Small intestine (tissue), 7 donors: ENCODE measurements around the gene CCN5. TPM values are rescaled to one million over a fixed set of nuclear protein-coding genes. Genes with fewer than 3 reads are reported as not detected.

Source experiments
- DNase-seq, 2 donors: peaks; one replicate each; pipeline versions ENCODE4 v3.0.0 to v3.0.0-alpha.2; 2013
- FAIRE-seq: peaks from 2 replicates; lab custom pipeline; 2012; peaks lifted over from hg19 to GRCh38; lab: Jason Lieb, UNC
- H3K27ac ChIP-seq, 3 donors: one replicate each; pipeline ENCODE4 v1.5.1; 2013; ENCODE audit warnings: low read length in 2 of 3, mild to moderate bottlenecking in 2 of 3, control low read depth in 1 of 3, inconsistent platforms in 1 of 3, low read depth in 1 of 3, moderate library complexity in 1 of 3
- H3K27me3 ChIP-seq, 3 donors: one replicate each; pipeline ENCODE4 v1.6.1; 2013; ENCODE audit warnings: low read length in 3 of 3, inconsistent platforms in 1 of 3; ENCODE audit not compliant: control insufficient read depth in 3 of 3, insufficient read depth in 3 of 3
- H3K36me3 ChIP-seq, 3 donors: one replicate each; pipeline ENCODE4 v1.6.1; 2013; ENCODE audit warnings: low read length in 3 of 3, inconsistent platforms in 1 of 3, low read depth in 1 of 3, mild to moderate bottlenecking in 1 of 3, moderate library complexity in 1 of 3; ENCODE audit not compliant: control insufficient read depth in 3 of 3, insufficient read depth in 2 of 3
- H3K4me1 ChIP-seq, 3 donors: one replicate each; pipeline ENCODE4 v1.6.1; 2013; ENCODE audit warnings: low read length in 2 of 3, inconsistent platforms in 1 of 3, low read depth in 1 of 3, mild to moderate bottlenecking in 1 of 3, moderate library complexity in 1 of 3; ENCODE audit not compliant: control insufficient read depth in 3 of 3, insufficient read depth in 2 of 3
- H3K4me3 ChIP-seq, 3 donors: one replicate each; pipeline ENCODE4 v1.5.1; 2013; ENCODE audit warnings: low read length in 3 of 3, control low read depth in 1 of 3, inconsistent platforms in 1 of 3, low read depth in 1 of 3, mild to moderate bottlenecking in 1 of 3, moderate library complexity in 1 of 3
- H3K9me3 ChIP-seq, 2 donors: one replicate each; pipeline ENCODE4 v1.6.1; 2013; ENCODE audit warnings: low read depth in 1 of 2, low read length in 1 of 2; ENCODE audit not compliant: control insufficient read depth in 2 of 2, insufficient read depth in 1 of 2
- WGBS, 3 donors: extraction: QIAGEN DNeasy Blood & Tissue Kit; methylation state at CpG; one replicate each; pipeline ENCODE4 v1.1.7; 2013; 5-methylcytosine and 5-hydroxymethylcytosine counted together
- polyA plus RNA-seq, 4 donors: library from polyadenylated mRNA; stranded (reverse) in 3 of 4; unstranded in 1 of 4; fragments of 200-250 nt in 3 of 4; fragments of 120-200 nt in 1 of 4; gene quantifications; one replicate each; pipeline versions ENCODE4 v1.2.1 to v1.2.3, GENCODE V29; 2013
- donor health status: healthy with polysubstance abuse.
- donor health status: control.
- donor health status: control.
- donor health status: Bipolar disorder and iron deficiency.
- donor health status: healthy.

The CCN5 gene
- polyA plus RNA-seq, 4 donors: 0.07 to 2.2 (median 1.9) TPM; not detected in 1

- H3K4me3 ChIP-seq: no peak overlapping the region
- no peaks in the 10 kb centered on the region for H3K9me3 ChIP-seq
- H3K36me3 ChIP-seq: peaks cover 0 to 12% (median 0%) of the 10 kb centered on the region in 3 donors
- no peak overlapping the region for H3K27ac ChIP-seq
- no peaks in the 10 kb centered on the region for H3K4me1 ChIP-seq
- DNase-seq (no peak), FAIRE-seq (no peak)
- WGBS, 3 donors: 29 to 48% (median 31%) methylated on average over 5 of the region's 5 CpGs
- peaks cover 0 to 17% (median 0%) of the 10 kb centered on the region in 3 donors for H3K27me3 ChIP-seq
These were observed 53.8 kb downstream of the CCN5 start for GRCh38 chr20:44768854-44769480.

DNA sequence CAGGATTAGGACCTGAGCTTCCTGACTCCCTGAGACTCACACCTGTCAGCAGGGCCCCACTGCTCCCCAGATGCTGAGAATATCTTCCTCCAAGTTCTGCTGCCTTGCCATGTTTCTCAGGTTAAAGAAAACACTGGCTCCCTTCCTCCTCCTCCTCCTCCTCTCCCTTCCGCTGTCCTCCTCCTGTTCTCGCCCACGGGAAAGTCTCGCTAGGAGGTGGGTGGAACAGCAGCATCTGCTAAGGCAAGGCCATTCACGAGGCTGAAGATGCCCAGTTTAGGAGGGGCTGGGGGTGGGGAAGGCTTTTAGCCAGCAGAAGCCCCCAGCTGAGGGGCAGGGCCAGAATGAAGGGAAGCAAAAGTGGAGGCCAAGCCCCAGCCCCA is 54.3 kb downstream of the CCN5 start:
- Histone ChIP-seq H3K4me1 (no peaks in the 10 kb centered on the region), H3K4me3 (no peak overlapping the region), H3K36me3 (peaks cover 0 to 12% (median 0%) of the 10 kb centered on the region in 3 donors), H3K9me3 (no peaks in the 10 kb centered on the region), H3K27me3 (peaks cover 0 to 19% (median 0%) of the 10 kb centered on the region in 3 donors), H3K27ac (no peak overlapping the region)
- WGBS, 3 donors: 56 to 62% (median 58%) methylated on average over 5 of the region's 5 CpGs
- DNase-seq (no peak), FAIRE-seq (no peak)

GRCh38 chr20:44770484-44771171 is 55.5 kb downstream of the CCN5 start:
- WGBS, 3 donors: 61 to 72% (median 64%) methylated on average over 11 of the region's 11 CpGs

GRCh38 chr20:44771172-44771535 is 56.0 kb downstream of the CCN5 start:
- Histone ChIP-seq H3K36me3 (peaks cover 0 to 12% (median 0%) of the 10 kb centered on the region in 3 donors), H3K9me3 (no peaks in the 10 kb centered on the region), H3K4me3 (no peak overlapping the region), H3K27me3 (peaks cover 0 to 19% (median 0%) of the 10 kb centered on the region in 3 donors), H3K27ac (no peak overlapping the region), H3K4me1 (no peaks in the 10 kb centered on the region)
- FAIRE-seq (no peak), DNase-seq (no peak)
- WGBS, 3 donors: 88% methylated on average over 8 of the region's 8 CpGs

More at GRCh38 chr20:44770484-44771171, 55.5 kb downstream of the CCN5 start:
- Histone ChIP-seq H3K4me1 (no peaks in the 10 kb centered on the region), H3K27ac (no peak overlapping the region), H3K9me3 (no peaks in the 10 kb centered on the region), H3K27me3 (peaks cover 0 to 19% (median 0%) of the 10 kb centered on the region in 3 donors), H3K4me3 (no peak overlapping the region), H3K36me3 (peaks cover 0 to 12% (median 0%) of the 10 kb centered on the region in 3 donors)
- FAIRE-seq (no peak), DNase-seq (no peak)

DNA sequence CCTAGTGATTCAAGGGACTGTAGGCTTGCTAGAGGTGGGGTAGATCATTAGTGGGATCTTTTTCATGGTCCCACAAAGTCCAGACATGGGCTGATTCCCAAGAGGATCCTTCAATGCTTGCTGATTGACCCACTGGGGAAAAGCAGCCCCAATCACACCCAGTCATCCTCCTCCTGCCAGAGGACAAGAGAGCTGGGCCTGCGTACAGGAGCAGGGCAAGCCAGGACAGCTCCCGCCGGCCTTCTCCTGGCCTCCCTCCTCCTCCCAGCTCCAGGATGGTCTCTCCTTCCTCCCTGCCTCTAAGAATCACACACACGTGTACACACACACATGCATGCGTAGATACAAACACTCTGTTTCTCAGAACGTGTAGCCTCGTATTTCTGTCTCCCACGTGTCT is 57.5 kb downstream of the CCN5 start:
- no peak overlapping the region for H3K27ac ChIP-seq
- H3K4me1 ChIP-seq: no peaks in the 10 kb centered on the region
- 63 to 74% (median 67%) methylated on average over 8 of the region's 8 CpGs for WGBS, 3 donors
- peaks cover 0 to 10% (median 0%) of the 10 kb centered on the region in 3 donors for H3K36me3 ChIP-seq
- H3K9me3 ChIP-seq: no peaks in the 10 kb centered on the region
- no peak for DNase-seq
- no peak overlapping the region for H3K4me3 ChIP-seq
- no peak for FAIRE-seq
- peaks cover 0 to 19% (median 0%) of the 10 kb centered on the region in 3 donors for H3K27me3 ChIP-seq

DNA sequence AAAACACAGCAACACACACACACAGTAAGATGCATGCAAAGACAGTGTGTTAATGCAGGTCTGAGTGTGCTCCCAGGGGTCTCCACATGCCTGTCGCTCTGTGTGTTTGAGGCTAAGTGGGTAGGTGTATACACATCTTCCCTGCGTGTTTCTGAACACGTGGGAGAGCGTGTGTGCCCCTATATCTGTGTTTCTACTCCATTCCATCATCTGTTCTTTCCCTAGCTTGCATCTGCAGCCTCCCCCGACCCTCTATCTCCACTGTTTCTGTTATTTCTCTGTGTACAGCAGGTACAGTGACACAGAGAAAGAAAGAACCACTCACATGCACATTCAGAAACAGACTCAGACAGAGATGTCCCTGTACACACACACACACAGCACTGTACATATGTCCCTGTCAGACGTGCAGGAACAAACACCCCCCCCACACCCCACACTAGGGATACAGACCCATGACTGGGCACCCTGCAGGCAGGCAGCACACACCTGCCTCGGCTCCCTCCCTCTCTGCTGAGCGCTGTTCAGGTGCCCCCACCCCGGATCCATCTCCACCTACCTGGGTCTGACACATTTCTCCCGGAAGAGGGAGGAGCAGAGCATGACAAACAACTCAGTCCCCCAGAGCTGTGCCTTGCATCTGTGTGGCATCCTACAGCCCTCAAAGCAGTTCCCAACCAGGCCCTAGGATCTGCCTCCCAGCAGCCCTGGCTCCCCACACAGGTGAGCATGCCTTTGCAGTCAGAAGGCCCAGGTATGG is 58.1 kb downstream of the CCN5 start:
- Histone ChIP-seq H3K27ac (no peak overlapping the region), H3K4me1 (no peaks in the 10 kb centered on the region), H3K4me3 (no peak overlapping the region), H3K27me3 (peaks cover 0 to 14% (median 0%) of the 10 kb centered on the region in 3 donors), H3K36me3 (peaks cover 0 to 7% (median 0%) of the 10 kb centered on the region in 3 donors), H3K9me3 (no peaks in the 10 kb centered on the region)
- FAIRE-seq (no peak), DNase-seq (no peak)
- 46 to 50% (median 46%) methylated on average over 10 of the region's 10 CpGs for WGBS, 3 donors

- peaks cover 0 to 14% (median 0%) of the 10 kb centered on the region in 3 donors for H3K27me3 ChIP-seq
- FAIRE-seq (no peak), DNase-seq (peak in 1 of 2 donors; percentile 39)
- no peaks in the 10 kb centered on the region for H3K36me3 ChIP-seq
- 21 to 22% (median 22%) methylated on average over 7 of the region's 7 CpGs for WGBS, 3 donors
- no peak overlapping the region for H3K4me3 ChIP-seq
- H3K27ac ChIP-seq: no peak overlapping the region
- H3K9me3 ChIP-seq: no peaks in the 10 kb centered on the region
- H3K4me1 ChIP-seq: no peaks in the 10 kb centered on the region
These were observed 61.8 kb downstream of the CCN5 start for GRCh38 chr20:44776980-44777379.
